IMR-90 (cell line): ENCODE measurements around the gene DDC. TPM values are rescaled to one million over a fixed set of nuclear protein-coding genes. Genes with fewer than 3 reads are reported as not detected.

Experiments used
- ATAC-seq: fragments of 200-7000 bp; cut with Tn5 transposase; 2 replicates; pipeline ENCODE4 v1.9.1; 2020; ENCODE audit warnings: low read depth, mild to moderate bottlenecking, moderate library complexity
- BruUV-seq: library from RNA; stranded (reverse); fragments of 400-500 nt; replicated peaks from 2 replicates; lab custom pipeline; 2021; lab: Mats Ljungman, UMichigan
- CTCF ChIA-PET: fragments of 300-600 bp; formaldehyde crosslinking; extraction: SDS; loops from one replicate; lab custom pipeline; 2021; ENCODE audit warnings: antibody characterized with exemption; lab: Yijun Ruan, JAX
- POLR2A ChIA-PET: fragments of 300-600 bp; sonication (Branson Sonifier 250); formaldehyde crosslinking; loops from one replicate; lab custom pipeline; 2022; ENCODE audit warnings: antibody characterized with exemption; ENCODE audit not compliant: unreplicated experiment; lab: Charles Lee
- DNase-seq: peaks from one replicate; pipeline ENCODE4 v3.0.0; 2013
- H2AFZ ChIP-seq: replicated peaks from 2 replicates; pipeline ENCODE3; 2013; ENCODE audit warnings: low read length, mild to moderate bottlenecking; ENCODE audit not compliant: poor library complexity
- H2AK5ac ChIP-seq: 2 replicates; pipeline ENCODE4 v1.6.1; 2013; ENCODE audit warnings: low read depth, low read length, inconsistent platforms
- H2AK9ac ChIP-seq: replicated peaks from 2 replicates; pipeline ENCODE3; 2013; ENCODE audit warnings: mild to moderate bottlenecking, low read depth, low read length, moderate library complexity; ENCODE audit not compliant: poor library complexity
- H2BK120ac ChIP-seq: 2 replicates; pipeline ENCODE4 v1.6.1; 2013; ENCODE audit warnings: low read depth, low read length, inconsistent platforms
- H2BK15ac ChIP-seq: 3 replicates; pipeline ENCODE4 v1.6.1; 2013; ENCODE audit warnings: low read depth, low read length, inconsistent platforms
- H2BK20ac ChIP-seq: 2 replicates; pipeline ENCODE4 v1.6.1; 2013; ENCODE audit warnings: low read depth, mild to moderate bottlenecking, inconsistent platforms, low read length, moderate library complexity
- H2BK5ac ChIP-seq: 2 replicates; pipeline ENCODE4 v1.6.1; 2013; ENCODE audit warnings: mild to moderate bottlenecking, low read depth, low read length, inconsistent platforms; ENCODE audit not compliant: poor library complexity, severe bottlenecking
- H3K14ac ChIP-seq: replicated peaks from 2 replicates; pipeline ENCODE4 v1.6.1; 2013; ENCODE audit warnings: low read depth, low read length, inconsistent platforms
- H3K18ac ChIP-seq: 2 replicates; pipeline ENCODE4 v1.6.1; 2013; ENCODE audit warnings: low read depth, low read length, control low read depth
- H3K23ac ChIP-seq: 2 replicates; pipeline ENCODE4 v1.6.1; 2013; ENCODE audit warnings: low read depth, low read length, inconsistent platforms
- H3K27ac ChIP-seq: 2 replicates; pipeline ENCODE4 v1.5.1; 2013; ENCODE audit warnings: mild to moderate bottlenecking, control low read depth, low read length; ENCODE audit not compliant: insufficient read depth
- H3K27me3 ChIP-seq: 2 replicates; pipeline ENCODE4 v1.6.1; 2013; ENCODE audit warnings: low read length; ENCODE audit not compliant: control insufficient read depth, insufficient read depth
- H3K36me3 ChIP-seq: 2 replicates; pipeline ENCODE4 v1.6.1; 2013; ENCODE audit warnings: low read length, mixed read lengths; ENCODE audit not compliant: control insufficient read depth, insufficient read depth
- H3K4ac ChIP-seq: 2 replicates; pipeline ENCODE4 v1.6.1; 2013; ENCODE audit warnings: low read depth, low read length, inconsistent platforms
- H3K4me1 ChIP-seq: 2 replicates; pipeline ENCODE4 v1.6.1; 2013; ENCODE audit warnings: low read length, mixed read lengths; ENCODE audit not compliant: control insufficient read depth, insufficient read depth
- H3K4me2 ChIP-seq: 2 replicates; pipeline ENCODE4 v1.6.1; 2013; ENCODE audit warnings: low read depth, mild to moderate bottlenecking, control low read depth, low read length, moderate library complexity
- H3K4me3 ChIP-seq: 2 replicates; pipeline ENCODE4 v1.5.1; 2013; ENCODE audit warnings: low read depth, mild to moderate bottlenecking, control low read depth, low read length, moderate library complexity; ENCODE audit not compliant: insufficient read depth
- H3K56ac ChIP-seq: 2 replicates; pipeline ENCODE4 v1.6.1; 2013; ENCODE audit warnings: low read length, inconsistent platforms; ENCODE audit not compliant: insufficient read depth; ENCODE audit errors: extremely low read depth
- H3K79me1 ChIP-seq, 2 experiments: 2 replicates each; pipeline ENCODE4 v1.6.1; 2013; ENCODE audit warnings: low read length in 2 of 2, inconsistent platforms in 1 of 2, low read depth in 1 of 2
- H3K9ac ChIP-seq: 2 replicates; pipeline ENCODE4 v1.6.1; 2013; ENCODE audit warnings: low read depth, low read length, control low read depth
- H3K9me1 ChIP-seq: 2 replicates; pipeline ENCODE4 v1.6.1; 2013; ENCODE audit warnings: low read length, inconsistent platforms; ENCODE audit not compliant: insufficient read depth
- H3K9me3 ChIP-seq: 2 replicates; pipeline ENCODE4 v1.6.1; 2013; ENCODE audit warnings: low read length; ENCODE audit not compliant: control insufficient read depth, insufficient read depth
- H4K20me1 ChIP-seq: 2 replicates; pipeline ENCODE4 v1.6.1; 2013; ENCODE audit warnings: low read length, inconsistent platforms; ENCODE audit not compliant: insufficient read depth
- H4K5ac ChIP-seq: 2 replicates; pipeline ENCODE4 v1.6.1; 2013; ENCODE audit warnings: mild to moderate bottlenecking, low read depth, low read length, control low read depth
- H4K8ac ChIP-seq, 2 experiments: 2 replicates each; pipeline ENCODE4 v1.6.1; 2013; ENCODE audit warnings: low read depth in 2 of 2, low read length in 2 of 2, control low read depth in 1 of 2, inconsistent platforms in 1 of 2
- H4K91ac ChIP-seq: 2 replicates; pipeline ENCODE4 v1.6.1; 2013; ENCODE audit warnings: low read depth, low read length, inconsistent platforms; ENCODE audit not compliant: insufficient read depth
- BHLHE40 ChIP-seq: fragments of 150-350 bp; IDR thresholded peaks from 2 replicates; pipeline ENCODE4 v1.6.1; 2016; ENCODE audit warnings: mild to moderate bottlenecking, low read depth, low read length
- CEBPB ChIP-seq: IDR thresholded peaks from 2 replicates; pipeline ENCODE4 v1.6.1; 2012; ENCODE audit warnings: low read depth, low read length, improper control_type of control experiment
- CHD1 ChIP-seq: IDR thresholded peaks from 2 replicates; pipeline ENCODE4 v1.6.1; 2012; ENCODE audit warnings: low read depth, low read length, improper control_type of control experiment
- ELK1 ChIP-seq: fragments of 150-350 bp; IDR thresholded peaks from 2 replicates; pipeline ENCODE4 v1.6.1; 2016; ENCODE audit warnings: low read depth, mild to moderate bottlenecking, low read length, moderate library complexity, borderline replicate concordance
- MAFK ChIP-seq: IDR thresholded peaks from 2 replicates; pipeline ENCODE4 v1.6.1; 2012; ENCODE audit warnings: low read depth, low read length, improper control_type of control experiment
- MAZ ChIP-seq: IDR thresholded peaks from 2 replicates; pipeline ENCODE4 v1.6.1; 2012; ENCODE audit warnings: low read depth, mild to moderate bottlenecking, low read length, improper control_type of control experiment, moderate library complexity, borderline replicate concordance
- RCOR1 ChIP-seq: IDR thresholded peaks from 2 replicates; pipeline ENCODE4 v1.6.1; 2012; ENCODE audit warnings: mild to moderate bottlenecking, low read length, improper control_type of control experiment; ENCODE audit not compliant: insufficient replicate concordance
- SMC3 ChIP-seq: fragments of 150-350 bp; IDR thresholded peaks from 2 replicates; pipeline ENCODE4 v1.6.1; 2016; ENCODE audit warnings: low read depth, mild to moderate bottlenecking, antibody characterized with exemption, low read length, moderate library complexity
- dilution Hi-C: fragments of 300-500 bp; cut with HindIII; formaldehyde crosslinking; loops from one replicate; pipeline ENCODE4 v1.14.3; 2018; ENCODE audit warnings: low sequenced_read_pairs; ENCODE audit not compliant: unreplicated experiment
- in situ Hi-C: fragments of 300-500 bp; cut with MboI; formaldehyde crosslinking; loops from 3 replicates; pipeline ENCODE4 v1.14.3; 2019; ENCODE audit warnings: low sequenced_read_pairs, inconsistent platforms, mixed read lengths
- intact Hi-C: fragments of 100-400 bp; cut with micrococcal nuclease; formaldehyde crosslinking; loops from 2 replicates; pipeline ENCODE4 v1.10.0; 2022
- polyA plus RNA-seq, 3 experiments: library from polyadenylated mRNA; depleted of rRNA; stranded (reverse); fragments of >200 nt; gene quantifications; 2 replicates each; pipeline ENCODE4 v1.2.3, GENCODE V29; 2012; ENCODE audit warnings: low replicate concordance in 1 of 3
- total RNA-seq: library from RNA; depleted of rRNA; stranded (reverse); fragments of >200 nt; gene quantifications from 2 replicates; pipeline ENCODE4 v1.2.3, GENCODE V29; 2012
- TF ChIP-seq, protein P1 (sequence below): conservative IDR thresholded peaks from 2 replicates; pipeline ENCODE4 v1.5.1; 2012; ENCODE audit warnings: mild to moderate bottlenecking, low read depth, low read length, improper control_type of control experiment

Gene DDC
- total and polyA plus RNA-seq, 2 of the 4 experiments (the other 2 are of a cell fraction), result not detected

- Histone ChIP-seq H4K5ac (no peak overlapping the region), H4K8ac (no peak overlapping the region), H4K20me1 (no peaks in the 10 kb centered on the region), H3K4me1 (no peaks in the 10 kb centered on the region), H3K27ac (no peak overlapping the region), H3K14ac (no peak overlapping the region), H3K23ac (no peak overlapping the region), H3K4me2 (no peak overlapping the region), H2BK5ac (no peak overlapping the region), H3K4me3 (no peak overlapping the region), H2AK9ac (no peak overlapping the region), H3K9me3 (no peaks in the 10 kb centered on the region), H3K9ac (no peak overlapping the region), H3K9me1 (no peaks in the 10 kb centered on the region), H3K27me3 (peaks cover 3% of the 10 kb centered on the region; the same call in 1 of the 2 replicates), H3K56ac (no peak overlapping the region), H3K18ac (no peak overlapping the region), H3K4ac (no peak overlapping the region), H2BK120ac (no peak overlapping the region), H2BK20ac (no peak overlapping the region), H2AFZ (no peak overlapping the region), H3K36me3 (peaks cover 7% of the 10 kb centered on the region), H3K79me1 (peaks cover 12 to 15% of the 10 kb centered on the region in 2 experiments), H2AK5ac (no peak overlapping the region), H4K91ac (no peak overlapping the region), H2BK15ac (no peak overlapping the region)
- intact Hi-C loops (no loop called here), in situ Hi-C loops (no loop called here), dilution Hi-C loops (no loop called here)
- ChIA-PET POLR2A (no interaction called here), CTCF (no interaction called here)
- no TSS peak for BruUV-seq
- DNase-seq (no peak), ATAC-seq (no peak)
- TF ChIP-seq SMC3 (no peak), MAZ (no peak), ELK1 (no peak), RCOR1 (no peak), MAFK (no peak), CHD1 (no peak), CEBPB (no peak), BHLHE40 (no peak)
- TF ChIP-seq, protein P1, sequence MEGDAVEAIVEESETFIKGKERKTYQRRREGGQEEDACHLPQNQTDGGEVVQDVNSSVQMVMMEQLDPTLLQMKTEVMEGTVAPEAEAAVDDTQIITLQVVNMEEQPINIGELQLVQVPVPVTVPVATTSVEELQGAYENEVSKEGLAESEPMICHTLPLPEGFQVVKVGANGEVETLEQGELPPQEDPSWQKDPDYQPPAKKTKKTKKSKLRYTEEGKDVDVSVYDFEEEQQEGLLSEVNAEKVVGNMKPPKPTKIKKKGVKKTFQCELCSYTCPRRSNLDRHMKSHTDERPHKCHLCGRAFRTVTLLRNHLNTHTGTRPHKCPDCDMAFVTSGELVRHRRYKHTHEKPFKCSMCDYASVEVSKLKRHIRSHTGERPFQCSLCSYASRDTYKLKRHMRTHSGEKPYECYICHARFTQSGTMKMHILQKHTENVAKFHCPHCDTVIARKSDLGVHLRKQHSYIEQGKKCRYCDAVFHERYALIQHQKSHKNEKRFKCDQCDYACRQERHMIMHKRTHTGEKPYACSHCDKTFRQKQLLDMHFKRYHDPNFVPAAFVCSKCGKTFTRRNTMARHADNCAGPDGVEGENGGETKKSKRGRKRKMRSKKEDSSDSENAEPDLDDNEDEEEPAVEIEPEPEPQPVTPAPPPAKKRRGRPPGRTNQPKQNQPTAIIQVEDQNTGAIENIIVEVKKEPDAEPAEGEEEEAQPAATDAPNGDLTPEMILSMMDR, result no peak
These were observed 116.4 kb downstream of the DDC start for GRCh38 chr7:50448823-50449222.
